ENCODE measurements around the gene MAP2K2.

GRCh38 chr19:4058693-4059452 is 65.0 kb downstream of the MAP2K2 start:
- TF ChIP-seq, protein P1, sequence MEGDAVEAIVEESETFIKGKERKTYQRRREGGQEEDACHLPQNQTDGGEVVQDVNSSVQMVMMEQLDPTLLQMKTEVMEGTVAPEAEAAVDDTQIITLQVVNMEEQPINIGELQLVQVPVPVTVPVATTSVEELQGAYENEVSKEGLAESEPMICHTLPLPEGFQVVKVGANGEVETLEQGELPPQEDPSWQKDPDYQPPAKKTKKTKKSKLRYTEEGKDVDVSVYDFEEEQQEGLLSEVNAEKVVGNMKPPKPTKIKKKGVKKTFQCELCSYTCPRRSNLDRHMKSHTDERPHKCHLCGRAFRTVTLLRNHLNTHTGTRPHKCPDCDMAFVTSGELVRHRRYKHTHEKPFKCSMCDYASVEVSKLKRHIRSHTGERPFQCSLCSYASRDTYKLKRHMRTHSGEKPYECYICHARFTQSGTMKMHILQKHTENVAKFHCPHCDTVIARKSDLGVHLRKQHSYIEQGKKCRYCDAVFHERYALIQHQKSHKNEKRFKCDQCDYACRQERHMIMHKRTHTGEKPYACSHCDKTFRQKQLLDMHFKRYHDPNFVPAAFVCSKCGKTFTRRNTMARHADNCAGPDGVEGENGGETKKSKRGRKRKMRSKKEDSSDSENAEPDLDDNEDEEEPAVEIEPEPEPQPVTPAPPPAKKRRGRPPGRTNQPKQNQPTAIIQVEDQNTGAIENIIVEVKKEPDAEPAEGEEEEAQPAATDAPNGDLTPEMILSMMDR (IDR thresholded peaks at IDR 0.05 in 4 of 5, conservative IDR thresholded peaks at IDR 0.05 in 1 of 5), result no peak
- TF ChIP-seq POLR2A (IDR thresholded peaks at IDR 0.05), result no peak
